HG03064 (cell line): Measurements from ENCODE around the gene SEMA3C.

ENCODE experiments used
- ATAC-seq: cut with Tn5 transposase; IDR thresholded peaks from one replicate; pipeline ENCODE4 v1.9.1; 2021; ENCODE audit warnings: low read depth; ENCODE audit not compliant: unreplicated experiment

Gene SEMA3C

DNA sequence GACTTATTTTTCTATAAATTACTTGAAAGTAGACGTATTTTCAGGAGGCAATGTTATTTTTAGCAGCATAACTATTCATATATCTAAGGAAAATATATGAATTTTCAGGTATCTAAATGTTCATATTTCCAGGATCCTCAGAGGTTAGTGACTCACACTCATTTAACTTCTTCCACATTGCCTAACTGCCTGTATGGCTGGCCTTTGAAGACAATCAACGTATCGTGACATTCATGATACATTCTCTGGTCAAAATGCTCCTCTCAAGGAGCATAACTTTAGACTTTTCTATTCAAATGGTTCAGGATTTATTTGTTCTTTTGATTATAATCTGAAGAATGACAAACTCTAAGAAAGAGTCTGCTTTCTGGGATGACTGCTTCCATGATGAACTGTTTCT, 89.3 kb downstream of the SEMA3C start:
- ATAC-seq = no peak

- ATAC-seq = no peak
Measured at GRCh38 chr7:80827239-80827633, 91.6 kb downstream of the SEMA3C start.

DNA sequence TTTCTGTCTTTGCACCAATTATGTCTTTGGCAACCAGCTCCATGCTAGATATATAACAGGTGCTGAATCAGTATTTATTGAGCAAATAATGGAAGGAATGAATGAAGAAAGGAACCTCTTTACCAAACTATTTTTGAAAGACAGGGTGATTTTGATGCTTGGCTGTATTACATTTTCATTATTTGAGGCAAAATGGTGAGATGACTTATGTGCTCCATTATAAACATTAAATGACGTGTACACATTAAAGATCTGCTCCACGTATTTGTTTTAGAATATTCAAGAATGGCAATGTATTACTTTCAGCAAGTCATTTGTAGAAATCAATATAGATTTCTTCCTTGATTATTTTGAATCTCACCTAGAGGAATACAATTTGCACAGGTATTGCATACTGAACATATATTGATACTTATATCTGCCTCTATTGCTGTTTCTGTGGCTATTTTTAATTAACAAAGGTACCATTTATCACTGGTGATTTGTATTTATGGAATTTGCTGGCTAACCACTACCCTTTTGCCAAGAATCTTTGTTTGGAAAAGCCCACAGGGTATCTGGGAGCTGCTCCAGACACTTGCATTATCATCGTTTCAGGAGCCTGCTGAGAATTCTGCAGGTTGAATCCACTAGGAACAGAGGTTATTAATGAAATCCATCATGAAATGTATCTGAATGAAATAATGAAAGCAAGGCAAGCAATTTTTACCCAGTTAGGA, 92.2 kb downstream of the SEMA3C start:
- ATAC-seq = no peak

GRCh38 chr7:80825499-80825898, 93.4 kb downstream of the SEMA3C start:
- ATAC-seq = no peak

GRCh38 chr7:80824253-80824652, 94.6 kb downstream of the SEMA3C start:
- ATAC-seq = no peak

DNA sequence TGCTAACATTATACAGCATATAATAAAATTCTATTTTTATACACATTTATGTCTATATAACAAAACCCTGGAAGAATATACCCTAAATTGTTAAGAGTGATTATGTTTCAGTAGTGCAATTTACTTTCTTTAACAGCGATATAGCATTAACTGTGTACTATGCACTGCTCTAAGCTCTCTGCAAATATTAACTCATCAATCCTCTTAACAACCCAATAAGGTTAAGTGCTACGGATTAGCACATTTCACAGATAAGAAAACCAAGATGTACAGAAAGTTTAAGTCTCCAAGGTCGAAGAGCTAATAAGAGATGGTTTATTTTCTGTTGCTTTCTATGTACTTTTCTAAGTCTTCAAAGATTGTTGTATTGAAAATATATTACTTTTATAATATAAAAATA, 95.8 kb downstream of the SEMA3C start:
- no peak for ATAC-seq

GRCh38 chr7:80821771-80822319, 97.0 kb downstream of the SEMA3C start:
- no peak for ATAC-seq

DNA sequence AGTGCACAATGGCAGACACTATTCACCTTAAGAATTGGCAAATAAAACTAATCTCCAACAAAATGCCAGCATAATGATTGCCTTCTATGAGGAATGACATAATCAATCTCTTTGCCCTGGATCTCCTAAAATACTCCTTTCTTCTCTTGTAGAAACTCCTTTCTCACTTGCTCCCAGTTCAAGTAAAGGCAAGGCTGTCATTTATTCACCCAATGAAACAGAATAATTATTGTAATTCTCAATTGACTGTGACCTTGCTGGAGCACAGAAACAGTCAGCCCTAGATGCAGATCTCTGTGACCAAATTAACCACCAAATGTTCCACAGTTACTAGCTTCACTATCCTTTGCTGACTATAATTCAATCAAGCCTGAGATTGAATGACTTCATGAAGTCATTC, 99.3 kb downstream of the SEMA3C start:
- no peak for ATAC-seq

DNA sequence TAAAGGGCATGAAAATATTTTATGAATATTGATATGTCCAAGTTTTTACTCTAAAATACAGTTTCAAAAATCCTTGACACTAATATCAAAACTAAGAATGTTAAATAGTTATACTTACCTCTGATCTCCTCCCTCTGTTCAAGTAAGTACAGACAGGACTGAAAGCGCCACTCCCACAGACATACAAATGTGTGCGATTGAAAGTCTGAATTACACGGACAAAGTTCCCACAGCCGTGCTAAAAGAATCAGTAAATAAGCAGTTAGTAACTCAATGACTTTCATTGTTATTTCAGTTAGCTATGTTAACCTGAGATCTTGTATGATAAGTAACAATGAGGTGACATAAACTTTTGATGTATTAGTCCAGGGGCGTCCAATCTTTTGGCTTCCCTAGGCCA, 100.7 kb downstream of the SEMA3C start:
- ATAC-seq = no peak

DNA sequence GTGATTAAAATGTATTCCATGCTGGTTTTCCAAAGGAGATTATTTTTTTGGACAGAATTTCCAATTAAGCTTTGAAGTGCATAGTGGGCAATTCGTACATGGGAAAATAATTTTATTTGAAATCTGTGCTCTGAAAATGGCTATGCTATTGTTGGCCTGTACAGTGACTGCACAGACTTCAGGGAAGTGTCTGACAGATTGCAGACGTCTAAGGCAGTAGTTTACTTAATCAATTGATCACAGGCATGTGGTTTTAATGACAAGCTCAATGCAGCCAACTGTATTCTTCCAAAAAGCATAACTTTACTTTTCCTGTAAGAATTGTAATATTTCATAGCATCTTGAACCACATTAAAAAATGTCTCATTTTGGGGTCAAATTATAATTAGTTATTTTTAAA, 102.0 kb downstream of the SEMA3C start:
- ATAC-seq = no peak

DNA sequence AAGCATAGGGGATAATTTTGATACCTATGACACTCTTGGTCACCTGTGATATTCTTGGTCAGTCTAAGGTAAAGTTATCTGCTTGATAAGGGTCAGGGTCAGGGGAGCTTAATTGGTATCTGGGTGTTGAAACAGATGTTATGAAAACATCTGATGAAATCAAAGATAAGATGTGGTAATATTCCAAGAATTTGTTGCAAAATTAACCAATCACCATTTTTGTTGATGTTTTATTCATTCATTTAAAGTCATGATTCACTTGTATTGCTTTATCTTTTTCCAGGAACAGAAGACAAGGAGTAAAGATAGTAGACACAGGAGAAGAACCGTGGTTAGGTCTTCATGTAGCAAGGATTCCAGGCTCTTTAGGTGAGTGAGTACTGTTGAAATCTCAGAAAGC, 103.1 kb downstream of the SEMA3C start:
- no peak for ATAC-seq

DNA sequence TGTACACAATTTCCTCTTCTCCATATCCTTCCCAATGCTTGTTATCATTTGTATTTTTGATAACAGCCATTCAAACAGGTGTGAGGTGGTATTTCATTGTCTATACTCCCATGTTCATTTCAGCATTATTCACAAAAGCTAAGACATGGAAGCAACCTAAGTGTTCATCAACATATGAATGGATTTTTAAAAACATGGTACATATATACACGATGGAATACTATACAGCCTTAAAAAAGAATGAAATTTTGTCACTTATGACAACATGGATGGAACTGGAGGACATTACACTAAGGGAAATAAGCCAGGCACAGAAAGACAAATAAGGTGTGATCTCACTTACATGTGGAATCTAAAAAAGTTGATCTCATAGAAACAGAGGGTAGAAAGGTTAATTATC, 109.3 kb downstream of the SEMA3C start:
- no peak for ATAC-seq

DNA sequence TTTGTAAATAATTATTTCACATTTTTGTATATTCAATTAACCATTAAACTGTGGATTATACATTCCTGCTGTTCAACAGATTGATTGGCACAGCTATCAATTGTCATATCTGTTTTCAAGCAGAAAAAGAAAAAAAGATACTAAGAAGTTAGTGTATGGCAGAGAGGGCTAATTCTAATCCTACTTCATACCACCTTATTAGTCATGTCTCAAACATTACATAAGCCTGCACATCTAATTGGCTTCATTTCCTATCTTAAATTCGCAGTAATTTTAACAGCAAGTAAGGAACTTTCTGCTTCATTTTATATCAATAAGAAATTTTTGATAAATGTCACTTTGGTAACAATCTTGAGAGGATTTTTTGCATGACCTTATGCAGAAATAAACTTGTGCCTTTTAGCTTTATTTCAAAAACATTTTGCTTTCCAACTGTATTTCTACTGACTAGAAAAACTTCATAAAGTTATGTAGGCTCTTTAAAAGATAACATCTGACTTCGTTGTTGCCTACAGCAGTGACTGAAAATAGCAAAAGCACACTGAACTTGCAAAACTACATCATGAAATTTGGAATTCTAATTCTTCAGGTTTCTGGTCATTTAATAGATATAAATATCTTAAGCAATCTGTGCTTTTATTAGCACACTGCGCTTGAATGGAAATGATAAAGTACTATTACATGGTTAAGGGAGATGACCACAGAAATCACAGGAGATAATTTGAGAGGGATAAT, 111.5 kb downstream of the SEMA3C start:
- ATAC-seq = no peak

- no peak for ATAC-seq
Measured at GRCh38 chr7:80806663-80807062, 112.2 kb downstream of the SEMA3C start.

GRCh38 chr7:80804589-80804988, 114.3 kb downstream of the SEMA3C start:
- no peak for ATAC-seq

DNA sequence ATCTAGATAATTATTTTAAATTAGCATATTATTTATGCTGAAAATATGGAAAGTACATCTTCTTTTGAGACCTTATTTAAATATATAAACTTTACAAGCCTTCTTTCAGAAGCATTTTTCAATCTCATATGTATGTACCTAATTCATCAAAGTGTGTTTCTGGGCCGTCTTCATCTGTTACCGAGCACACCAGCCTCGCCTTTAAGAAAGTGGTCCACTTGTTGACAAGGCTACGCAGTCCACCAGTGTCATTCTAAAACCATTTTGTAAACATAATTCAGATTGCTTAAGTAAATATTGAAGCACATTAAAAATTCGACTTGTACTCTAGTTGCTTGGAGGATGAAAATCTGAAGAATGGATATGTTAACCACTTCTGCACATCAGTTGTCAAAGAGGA, 116.3 kb downstream of the SEMA3C start:
- ATAC-seq = no peak

- ATAC-seq = no peak
Measured at GRCh38 chr7:80794631-80795573, 123.9 kb downstream of the SEMA3C start.

DNA sequence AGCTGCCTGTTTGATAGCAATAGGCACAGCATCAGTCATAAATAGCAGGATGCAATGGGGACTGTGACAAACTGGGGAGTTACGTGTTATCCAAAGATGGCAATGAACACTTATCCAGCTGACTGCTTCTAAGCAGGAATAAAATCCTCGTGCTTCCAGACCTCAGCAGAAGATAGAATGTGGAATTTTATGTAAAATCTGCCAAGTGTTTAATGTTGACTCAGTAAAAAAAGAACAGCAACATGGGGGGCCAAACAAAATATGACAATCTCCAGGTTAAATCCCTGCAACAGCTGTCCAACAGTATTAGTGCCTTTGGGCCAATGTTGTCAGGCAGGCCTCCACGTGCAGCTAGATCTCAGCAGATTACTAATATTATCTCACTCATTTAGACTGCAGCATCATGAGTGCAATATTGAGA, 127.3 kb downstream of the SEMA3C start:
- no peak for ATAC-seq

GRCh38 chr7:80790877-80791276, 128.0 kb downstream of the SEMA3C start:
- ATAC-seq = no peak

GRCh38 chr7:80787721-80788120, 131.1 kb downstream of the SEMA3C start:
- no peak for ATAC-seq
